Measurements from ENCODE around the gene RNU6-9.

The RNU6-9 gene

GRCh38 chr19:912181-913079 lies 19.1 kb downstream of the RNU6-9 start (continued):
- peak; percentile 31; the same call in 1 of the 2 replicates for TF ChIP-seq ZBTB11 (tag by site-specific recombination; conservative IDR thresholded peaks at IDR 0.05; ENCODE audit: low read depth)
- peak; percentile 58 for TF ChIP-seq ZNF398 (tag by site-specific recombination; IDR thresholded peaks at IDR 0.05)
- TF ChIP-seq TRIM28 (IDR thresholded peaks at IDR 0.05; ENCODE audit: borderline replicate concordance, low read length), result no peak
- TF ChIP-seq ZNF473 (tag by site-specific recombination; IDR thresholded peaks at IDR 0.05), result no peak
- TF ChIP-seq KLF16 (tag by site-specific recombination; IDR thresholded peaks at IDR 0.05), result peak; percentile 56; the same call in 1 of the 2 replicates
- no peak for TF ChIP-seq ZNF670 (tag by site-specific recombination; IDR thresholded peaks at IDR 0.05; ENCODE audit: low read depth)
- peak; percentile 70 for TF ChIP-seq SP3 (tag by site-specific recombination; IDR thresholded peaks at IDR 0.05)
- TF ChIP-seq ZNF621 (tag by site-specific recombination; IDR thresholded peaks at IDR 0.05), result no peak
- TF ChIP-seq ZEB2 (tag by site-specific recombination; IDR thresholded peaks at IDR 0.05), result peak; percentile 20; the same call in 1 of the 2 replicates
- TF ChIP-seq ZNF76 (tag by site-specific recombination; IDR thresholded peaks at IDR 0.05; ENCODE audit: borderline replicate concordance, low read depth), result peak; percentile 79; the same call in 1 of the 2 replicates
- peak; percentile 73 for TF ChIP-seq KLF9 (tag by site-specific recombination; IDR thresholded peaks at IDR 0.05; ENCODE audit: low read depth)
- TF ChIP-seq ZNF580 (tag by site-specific recombination; IDR thresholded peaks at IDR 0.05), result no peak
- no peak for TF ChIP-seq SETDB1 (IDR thresholded peaks at IDR 0.05; ENCODE audit: insufficient read length, low read length)
- peak; percentile 22 for TF ChIP-seq GLIS1 (tag by site-specific recombination; IDR thresholded peaks at IDR 0.05)
- peak; percentile 83; the same call in 1 of the 2 replicates for TF ChIP-seq ZBTB10 (tag by site-specific recombination; IDR thresholded peaks at IDR 0.05)

GRCh38 chr19:913080-913748 lies 19.9 kb downstream of the RNU6-9 start, which contains the start of gene R3HDM4:
TSS of gene R3HDM4 (minus strand) at chr19:913219. CDS start at chr19:913157, 62 bp downstream.
- CTCF ChIA-PET, result interaction anchor here (0.6 kb wide), 1 partner anchor 331 kb away, joined by 4 read pairs; no protein-coding TSS in a partner anchor
- POLR2A ChIA-PET, result no interaction called here
- H3K4me1 ChIP-seq (ENCODE audit: control insufficient read depth, insufficient read depth, low read length), result peaks cover 2% of the 10 kb centered on the region; the same call in 1 of the 2 replicates
- peak within 1 kb of the TSS; percentile 76 for H3K4me3 ChIP-seq (ENCODE audit: low read depth, low read length)
- H3K36me3 ChIP-seq (ENCODE audit: control insufficient read depth in 2 of 2, insufficient read depth in 1 of 2, low read length in 2 of 2), result no peaks in the 10 kb centered on the region; a peak in 1 of 3 replicates
- H3K27ac ChIP-seq (ENCODE audit: extremely low read depth, low read depth, low read length), result no peak within 1 kb of the TSS; the same call in 1 of the 2 replicates
- no peaks in the 10 kb centered on the region for H3K9me3 ChIP-seq (ENCODE audit: control insufficient read depth, insufficient read depth, low read depth, low read length)
- no peak for TF ChIP-seq ZBTB6 (tag by site-specific recombination; IDR thresholded peaks at IDR 0.05)
- TF ChIP-seq HOXC10 (CRISPR knock-in tag; IDR thresholded peaks at IDR 0.05), result no peak
- no peak for TF ChIP-seq ZNF518A (tag by site-specific recombination; conservative IDR thresholded peaks at IDR 0.05; ENCODE audit: low read depth)
- TF ChIP-seq ZBTB48 (tag by site-specific recombination; IDR thresholded peaks at IDR 0.05), result no peak
